Trophoblast cell (in vitro differentiated cells and primary cell): Measurements from ENCODE around the gene EIF4G1.

Experiments
- DNase-seq, 2 donors: peaks; one replicate each; pipeline ENCODE4 v3.0.0-alpha.2; 2016
- H2AFZ ChIP-seq: 2 replicates; pipeline ENCODE4 v1.6.1; 2013; ENCODE audit warnings: low read length, moderate library complexity, mild to moderate bottlenecking; ENCODE audit not compliant: insufficient read depth, poor library complexity
- H2AK5ac ChIP-seq: 2 replicates; pipeline ENCODE4 v1.6.1; 2013; ENCODE audit warnings: mild to moderate bottlenecking, low read length
- H2BK120ac ChIP-seq: 2 replicates; pipeline ENCODE4 v1.6.1; 2013; ENCODE audit warnings: low read length, mild to moderate bottlenecking, moderate library complexity; ENCODE audit not compliant: insufficient read depth, poor library complexity
- H2BK12ac ChIP-seq: 2 replicates; pipeline ENCODE4 v1.6.1; 2013; ENCODE audit warnings: mild to moderate bottlenecking, low read length, moderate library complexity
- H2BK5ac ChIP-seq: 2 replicates; pipeline ENCODE4 v1.6.1; 2013; ENCODE audit warnings: low read length, low read depth, moderate library complexity, mild to moderate bottlenecking; ENCODE audit not compliant: poor library complexity
- H3K14ac ChIP-seq: 2 replicates; pipeline ENCODE4 v1.6.1; 2013; ENCODE audit warnings: mild to moderate bottlenecking, low read length
- H3K18ac ChIP-seq: 2 replicates; pipeline ENCODE4 v1.6.1; 2013; ENCODE audit warnings: mild to moderate bottlenecking, low read length
- H3K23ac ChIP-seq: 2 replicates; pipeline ENCODE4 v1.6.1; 2013; ENCODE audit warnings: low read length
- H3K27ac ChIP-seq: 2 replicates; pipeline ENCODE4 v1.5.1; 2013; ENCODE audit warnings: low read depth, mild to moderate bottlenecking, inconsistent platforms, low read length, moderate library complexity
- H3K27me3 ChIP-seq: 2 replicates; pipeline ENCODE4 v1.6.1; 2013; ENCODE audit warnings: inconsistent platforms, mild to moderate bottlenecking, low read length, moderate library complexity; ENCODE audit not compliant: insufficient read depth
- H3K36me3 ChIP-seq, 2 experiments: 1 replicate in 1 of 2; 2 replicates in 1 of 2; pipeline ENCODE4 v1.6.1; 2013; ENCODE audit warnings: low read length in 2 of 2, mild to moderate bottlenecking in 2 of 2, moderate library complexity in 1 of 2; ENCODE audit not compliant: insufficient read depth in 2 of 2, control insufficient read depth in 1 of 2
- H3K4ac ChIP-seq: 2 replicates; pipeline ENCODE4 v1.6.1; 2013; ENCODE audit warnings: low read depth, mild to moderate bottlenecking, low read length, moderate library complexity
- H3K4me1 ChIP-seq, 2 experiments: 1 replicate in 1 of 2; 2 replicates in 1 of 2; pipeline ENCODE4 v1.6.1; 2013; ENCODE audit warnings: low read length in 2 of 2, mild to moderate bottlenecking in 2 of 2, moderate library complexity in 1 of 2; ENCODE audit not compliant: insufficient read depth in 2 of 2, control insufficient read depth in 1 of 2
- H3K4me2 ChIP-seq: 2 replicates; pipeline ENCODE4 v1.6.1; 2013; ENCODE audit warnings: inconsistent platforms, mild to moderate bottlenecking, low read length, moderate library complexity
- H3K4me3 ChIP-seq: 2 replicates; pipeline ENCODE4 v1.5.1; 2013; ENCODE audit warnings: mild to moderate bottlenecking, low read depth, low read length, inconsistent platforms
- H3K79me1 ChIP-seq: one replicate; pipeline ENCODE4 v1.6.1; 2013; ENCODE audit warnings: low read length
- H3K79me2 ChIP-seq: 2 replicates; pipeline ENCODE4 v1.6.1; 2013; ENCODE audit warnings: low read length, mild to moderate bottlenecking; ENCODE audit not compliant: control insufficient read depth, insufficient read depth, poor library complexity
- H3K9ac ChIP-seq: 2 replicates; pipeline ENCODE4 v1.6.1; 2013; ENCODE audit warnings: mild to moderate bottlenecking, low read length
- H3K9me3 ChIP-seq: 2 replicates; pipeline ENCODE4 v1.6.1; 2013; ENCODE audit warnings: low read depth, mild to moderate bottlenecking, control low read depth, inconsistent platforms, low read length; ENCODE audit not compliant: insufficient read depth
- H4K12ac ChIP-seq: 2 replicates; pipeline ENCODE4 v1.6.1; 2013; ENCODE audit warnings: low read depth, mild to moderate bottlenecking, low read length, moderate library complexity
- H4K8ac ChIP-seq: 2 replicates; pipeline ENCODE4 v1.6.1; 2013; ENCODE audit warnings: low read depth, mild to moderate bottlenecking, low read length, moderate library complexity
- H4K91ac ChIP-seq: one replicate; pipeline ENCODE4 v1.6.1; 2013; ENCODE audit warnings: low read depth, mild to moderate bottlenecking, low read length, moderate library complexity
- WGBS: extraction: QIAGEN DNeasy Blood & Tissue Kit; methylation state at CpG from one replicate; pipeline ENCODE4 v1.1.7; 2013; ENCODE audit warnings: missing lambda C conversion rate; ENCODE audit not compliant: insufficient read length, insufficient coverage; ENCODE audit errors: extremely low coverage; 5-methylcytosine and 5-hydroxymethylcytosine counted together

The EIF4G1 gene

GRCh38 chr3:184353546-184353941 is 39.1 kb downstream of the EIF4G1 start:
- no peak overlapping the region for H2AFZ ChIP-seq
- peaks cover 2% of the 10 kb centered on the region for H3K9me3 ChIP-seq
- no peak overlapping the region for H4K8ac ChIP-seq
- DNase-seq, result no peak
- peaks cover 10 to 14% of the 10 kb centered on the region in 2 experiments for H3K36me3 ChIP-seq
- no peak overlapping the region for H2AK5ac ChIP-seq
- H4K12ac ChIP-seq, result no peak overlapping the region
- H3K4me3 ChIP-seq, result no peak overlapping the region
- H3K14ac ChIP-seq, result no peak overlapping the region
- H3K23ac ChIP-seq, result no peak overlapping the region
- no peaks in the 10 kb centered on the region for H3K79me2 ChIP-seq
- H3K9ac ChIP-seq, result no peak overlapping the region
- no peak overlapping the region for H3K4me2 ChIP-seq
- H2BK120ac ChIP-seq, result no peak overlapping the region
- H3K4me1 ChIP-seq, result peaks cover 2 to 3% of the 10 kb centered on the region in 2 experiments
- no CpG with 5 or more reads among the region's 11 CpGs for WGBS
- no peak overlapping the region for H4K91ac ChIP-seq
- H2BK12ac ChIP-seq, result no peak overlapping the region
- no peaks in the 10 kb centered on the region for H3K27me3 ChIP-seq
- H2BK5ac ChIP-seq, result no peak overlapping the region
- H3K4ac ChIP-seq, result no peak overlapping the region
- H3K79me1 ChIP-seq, result no peaks in the 10 kb centered on the region
- H3K18ac ChIP-seq, result no peak overlapping the region
- no peak overlapping the region for H3K27ac ChIP-seq

- H3K27me3 ChIP-seq, result no peaks in the 10 kb centered on the region
- peaks cover 12 to 14% of the 10 kb centered on the region in 2 experiments for H3K36me3 ChIP-seq
- H3K9ac ChIP-seq, result no peak overlapping the region
- peak overlapping the region; percentile 33 for H3K4me3 ChIP-seq
- no peaks in the 10 kb centered on the region for H3K79me2 ChIP-seq
- no peak overlapping the region for H3K4me2 ChIP-seq
- H3K9me3 ChIP-seq, result peaks cover 2% of the 10 kb centered on the region
- no CpG with 5 or more reads among the region's 18 CpGs for WGBS
- no peak overlapping the region for H2BK120ac ChIP-seq
- H2BK12ac ChIP-seq, result no peak overlapping the region
- no peak overlapping the region for H3K4ac ChIP-seq
- no peak overlapping the region for H3K18ac ChIP-seq
- no peak overlapping the region for H3K23ac ChIP-seq
- no peak overlapping the region for H3K27ac ChIP-seq
- peaks cover 2 to 3% of the 10 kb centered on the region in 2 experiments for H3K4me1 ChIP-seq
- H3K14ac ChIP-seq, result no peak overlapping the region
- peak; percentile 29 to 57 for DNase-seq
- no peak overlapping the region for H2AK5ac ChIP-seq
- no peaks in the 10 kb centered on the region for H3K79me1 ChIP-seq
- H2AFZ ChIP-seq, result no peak overlapping the region
- H2BK5ac ChIP-seq, result no peak overlapping the region
- no peak overlapping the region for H4K12ac ChIP-seq
- H4K8ac ChIP-seq, result no peak overlapping the region
- no peak overlapping the region for H4K91ac ChIP-seq
Observed at GRCh38 chr3:184354121-184354728, 39.8 kb downstream of the EIF4G1 start.

- no peak overlapping the region for H3K4me2 ChIP-seq
- H3K9ac ChIP-seq, result no peak overlapping the region
- H3K4ac ChIP-seq, result no peak overlapping the region
- H2BK12ac ChIP-seq, result no peak overlapping the region
- peaks cover 13 to 14% of the 10 kb centered on the region in 2 experiments for H3K36me3 ChIP-seq
- no peak overlapping the region for H2AK5ac ChIP-seq
- H3K27ac ChIP-seq, result no peak overlapping the region
- no peak for DNase-seq
- no CpG with 5 or more reads among the region's 8 CpGs for WGBS
- H3K4me1 ChIP-seq, result peaks cover 2 to 3% of the 10 kb centered on the region in 2 experiments
- H2BK120ac ChIP-seq, result no peak overlapping the region
- no peak overlapping the region for H2BK5ac ChIP-seq
- H3K18ac ChIP-seq, result no peak overlapping the region
- peaks cover 2% of the 10 kb centered on the region for H3K9me3 ChIP-seq
- H4K12ac ChIP-seq, result no peak overlapping the region
- no peak overlapping the region for H3K14ac ChIP-seq
- no peak overlapping the region for H4K91ac ChIP-seq
- H3K79me1 ChIP-seq, result no peaks in the 10 kb centered on the region
- no peak overlapping the region for H4K8ac ChIP-seq
- H3K79me2 ChIP-seq, result no peaks in the 10 kb centered on the region
- H3K4me3 ChIP-seq, result no peak overlapping the region
- no peak overlapping the region for H3K23ac ChIP-seq
- no peaks in the 10 kb centered on the region for H3K27me3 ChIP-seq
- no peak overlapping the region for H2AFZ ChIP-seq
Observed at GRCh38 chr3:184354754-184355153, 40.3 kb downstream of the EIF4G1 start.

DNA sequence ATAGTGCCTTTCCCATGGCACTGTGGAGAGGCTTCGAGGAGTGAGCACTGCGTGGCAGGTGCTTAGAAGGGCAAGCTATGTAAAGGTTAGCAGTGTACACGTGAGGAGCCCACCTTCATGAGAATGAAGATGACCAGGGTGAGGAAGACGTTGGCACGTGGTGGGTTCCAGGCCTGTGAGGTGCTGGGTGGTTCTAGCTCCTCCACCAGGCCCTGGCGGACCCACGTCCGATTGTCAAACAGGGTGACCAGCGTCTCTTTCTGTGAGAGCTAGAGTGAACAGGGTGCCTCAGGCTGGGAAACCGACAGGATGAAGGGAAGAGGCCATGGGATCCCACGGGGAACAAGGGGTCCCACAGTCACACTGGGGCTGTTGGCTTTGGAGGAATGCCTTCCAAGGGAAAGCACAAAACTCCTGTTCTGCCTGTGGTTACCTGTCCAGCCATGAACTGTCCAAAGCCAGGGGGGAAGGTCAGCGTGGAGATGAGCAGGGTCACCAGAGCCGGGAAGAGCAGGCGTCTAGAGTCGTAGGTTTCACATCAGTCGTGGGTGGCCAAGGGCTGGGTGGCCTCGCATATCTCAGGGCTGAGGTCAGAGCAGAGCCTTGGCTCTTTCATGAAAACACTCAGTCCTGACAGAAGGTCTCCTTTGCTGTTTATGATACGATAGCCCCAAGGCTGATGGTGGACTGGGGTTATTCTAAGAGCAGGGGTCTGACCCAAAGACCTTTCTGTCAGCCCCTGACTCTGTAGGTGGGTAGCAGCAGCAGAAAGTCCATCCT is 41.0 kb downstream of the EIF4G1 start:
- H3K9me3 ChIP-seq, result peaks cover 2% of the 10 kb centered on the region
- H3K4me3 ChIP-seq, result no peak overlapping the region
- peaks cover 2 to 3% of the 10 kb centered on the region in 2 experiments for H3K4me1 ChIP-seq
- no peak overlapping the region for H3K9ac ChIP-seq
- no peak overlapping the region for H3K4me2 ChIP-seq
- no peak overlapping the region for H3K14ac ChIP-seq
- peaks cover 13 to 14% of the 10 kb centered on the region in 2 experiments for H3K36me3 ChIP-seq
- no peaks in the 10 kb centered on the region for H3K27me3 ChIP-seq
- no CpG with 5 or more reads among the region's 18 CpGs for WGBS
- no peak overlapping the region for H4K12ac ChIP-seq
- H3K23ac ChIP-seq, result no peak overlapping the region
- H3K79me2 ChIP-seq, result no peaks in the 10 kb centered on the region
- DNase-seq, result no peak
- no peak overlapping the region for H4K91ac ChIP-seq
- H3K27ac ChIP-seq, result no peak overlapping the region
- H2BK120ac ChIP-seq, result no peak overlapping the region
- no peak overlapping the region for H2AFZ ChIP-seq
- H3K4ac ChIP-seq, result no peak overlapping the region
- no peak overlapping the region for H2AK5ac ChIP-seq
- no peak overlapping the region for H4K8ac ChIP-seq
- no peak overlapping the region for H3K18ac ChIP-seq
- H2BK12ac ChIP-seq, result no peak overlapping the region
- no peak overlapping the region for H2BK5ac ChIP-seq
- no peaks in the 10 kb centered on the region for H3K79me1 ChIP-seq
